Measurements from ENCODE around the gene DEAF1.

GRCh38 chr11:714436-714835 is 19.4 kb upstream of the DEAF1 start:
- TF ChIP-seq CTCF (IDR thresholded peaks at IDR 0.05), result no peak
- TF ChIP-seq ZBTB21 (CRISPR knock-in tag; IDR thresholded peaks at IDR 0.05; ENCODE audit: borderline replicate concordance), result no peak
- no peak for TF ChIP-seq ELF4 (CRISPR knock-in tag; IDR thresholded peaks at IDR 0.05; ENCODE audit: low read depth)
- TF ChIP-seq SMAD3 (CRISPR knock-in tag; IDR thresholded peaks at IDR 0.05; ENCODE audit: borderline replicate concordance), result no peak
- TF ChIP-seq CREB1 (CRISPR knock-in tag; IDR thresholded peaks at IDR 0.05), result no peak
- TF ChIP-seq JAZF1 (CRISPR knock-in tag; IDR thresholded peaks at IDR 0.05), result no peak
- TF ChIP-seq AFF4 (CRISPR knock-in tag; IDR thresholded peaks at IDR 0.05; ENCODE audit: borderline replicate concordance), result no peak
- no peak for TF ChIP-seq FOXK1 (CRISPR knock-in tag; IDR thresholded peaks at IDR 0.05)
- no peak for TF ChIP-seq E2F1 (CRISPR knock-in tag; IDR thresholded peaks at IDR 0.05)

Data from WTC11 (cell line).